NCI-H187 (cell line): ENCODE measurements around the gene PEAK3.
A peak's percentile ranks its signal among the peaks of the same experiment; 100 is the strongest.

ENCODE experiments used
- DNase-seq, 2 experiments: peaks; one replicate each; lab custom pipeline; 2025; lab: John Stamatoyannopoulos, UW

PEAK3 gene

DNA sequence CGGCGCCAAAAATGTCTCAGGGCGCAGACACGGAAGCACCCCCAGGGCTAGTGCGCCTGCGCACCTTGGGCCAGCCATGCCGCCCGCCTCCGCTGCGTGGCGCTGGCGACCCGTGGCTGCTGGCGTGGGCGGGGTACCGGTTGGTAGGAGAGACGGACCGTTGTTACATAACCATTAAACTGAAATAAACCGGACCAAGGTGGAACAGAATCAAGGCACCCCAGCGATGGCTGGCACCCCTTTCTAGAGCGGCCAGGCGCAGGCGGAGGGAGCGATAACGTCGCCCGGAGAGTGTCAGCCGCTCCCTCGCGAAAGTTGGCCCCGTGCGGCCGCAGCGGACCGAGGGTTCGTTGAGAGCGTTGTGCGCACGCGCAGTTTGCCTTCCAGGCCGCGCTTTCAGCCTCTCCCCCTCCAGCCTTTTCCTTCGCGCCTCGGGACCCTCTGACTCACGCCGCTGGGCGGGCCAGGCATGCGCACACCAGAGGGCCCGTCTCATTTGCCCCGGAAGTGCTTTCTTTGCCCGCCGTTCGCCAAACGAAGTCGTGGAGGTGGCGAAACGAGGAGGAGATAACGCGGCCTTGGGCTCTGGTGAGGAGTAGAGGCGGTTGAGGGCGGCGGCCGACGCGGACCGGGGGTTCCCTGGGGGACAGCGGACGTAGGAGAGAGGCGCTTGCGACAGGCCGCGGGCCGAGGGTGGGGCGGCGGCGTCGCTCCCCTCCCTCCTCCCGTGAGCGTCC is 45.5 kb downstream of the PEAK3 start, which contains the start of the genes PLEKHJ1 and SF3A2:
Gene PLEKHJ1, minus strand, starts transcription at position 16 of the 737 bp plus-strand sequence. CDS start 81 bp downstream, outside the sequence.
Gene SF3A2, plus strand, starts transcription at position 511 of the 737 bp plus-strand sequence. CDS start 6,595 bp downstream, outside the sequence.
- peak; percentile 96 to 99 for DNase-seq

DNA sequence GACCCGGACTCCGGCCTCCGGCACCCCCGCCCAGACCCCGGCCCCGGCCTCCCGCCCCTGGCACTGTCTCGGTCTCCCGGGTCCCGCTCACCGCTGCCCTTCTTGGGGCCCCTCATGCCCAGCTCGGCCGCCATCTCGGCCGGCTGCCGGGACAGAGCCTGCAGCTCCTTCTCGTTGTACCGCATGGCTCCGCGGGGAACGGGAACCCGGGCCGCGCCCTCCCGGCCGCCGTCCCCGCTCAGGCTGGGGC is 46.0 kb downstream of the PEAK3 start:
- no peak for DNase-seq

DNA sequence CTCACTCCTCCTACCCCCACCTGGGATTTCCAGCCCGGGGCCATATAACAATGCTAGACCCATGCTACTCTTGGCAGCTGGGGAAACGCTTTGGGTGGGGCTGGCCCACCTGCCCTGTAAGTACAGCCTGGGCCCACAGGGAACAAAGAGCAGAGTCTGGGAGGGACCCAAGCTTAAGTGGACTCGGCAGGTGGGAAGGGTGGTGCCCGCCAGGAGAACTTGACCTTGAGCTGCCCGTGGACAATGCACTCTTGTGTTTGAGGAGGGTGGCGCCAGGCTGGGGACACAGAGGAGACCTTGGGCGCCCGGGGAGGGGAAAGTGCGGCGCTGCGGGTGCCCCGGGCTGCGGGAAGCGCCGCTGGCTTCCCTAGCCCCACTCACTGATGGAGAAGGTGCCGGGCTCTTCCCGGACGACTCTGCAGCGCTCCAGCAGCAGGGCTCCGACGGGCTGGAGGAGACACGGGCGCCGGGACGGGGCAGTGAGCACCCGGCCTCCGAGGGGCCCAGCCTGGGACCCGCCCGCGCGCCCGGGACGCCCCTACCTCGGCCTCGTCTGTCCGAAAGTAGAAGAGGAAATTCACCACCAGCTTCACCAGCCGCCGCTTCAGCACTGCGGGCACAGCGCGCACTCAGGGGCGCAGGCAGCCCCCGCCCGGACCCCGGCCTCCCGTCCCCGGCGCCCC is 46.5 kb downstream of the PEAK3 start:
- peak; percentile 85 to 88 for DNase-seq

- no peak for DNase-seq
These were observed 47.0 kb downstream of the PEAK3 start for GRCh38 chr19:2234996-2235380.

- no peak for DNase-seq
These were observed 48.2 kb downstream of the PEAK3 start for GRCh38 chr19:2233601-2234280.

GRCh38 chr19:2232286-2233151 is 49.5 kb downstream of the PEAK3 start:
- no peak for DNase-seq

DNA sequence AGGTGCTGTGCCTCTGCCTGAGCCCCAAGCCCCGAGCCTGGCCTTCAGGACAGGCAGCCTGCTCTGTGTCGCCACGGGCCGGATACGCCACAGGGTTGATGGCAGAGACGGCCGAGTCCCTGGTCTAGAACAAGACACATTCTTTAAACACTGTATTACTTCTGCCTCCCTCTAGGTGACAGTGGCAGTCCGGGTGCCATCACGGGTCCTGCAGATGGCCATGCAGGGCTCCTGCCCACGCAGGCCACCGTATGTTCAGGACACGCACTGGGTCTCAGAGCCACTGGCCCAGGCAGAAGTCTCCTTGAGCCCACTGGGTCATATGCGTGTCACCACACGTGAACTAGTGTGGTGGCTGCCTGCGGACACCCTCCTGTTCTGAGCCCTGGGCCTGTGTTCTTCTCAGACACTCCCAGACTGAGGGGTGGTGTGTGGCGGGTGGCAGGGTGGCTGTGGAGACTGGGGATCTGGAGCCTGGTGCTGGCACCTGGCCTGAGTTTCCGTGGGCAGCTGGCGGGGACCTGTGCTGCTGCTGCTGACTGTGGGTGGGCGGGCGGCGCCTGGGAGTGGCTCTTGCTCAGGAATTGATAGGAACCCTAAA is 50.3 kb downstream of the PEAK3 start:
- DNase-seq = no peak

GRCh38 chr19:2230807-2231533 is 51.0 kb downstream of the PEAK3 start:
- no peak for DNase-seq

DNA sequence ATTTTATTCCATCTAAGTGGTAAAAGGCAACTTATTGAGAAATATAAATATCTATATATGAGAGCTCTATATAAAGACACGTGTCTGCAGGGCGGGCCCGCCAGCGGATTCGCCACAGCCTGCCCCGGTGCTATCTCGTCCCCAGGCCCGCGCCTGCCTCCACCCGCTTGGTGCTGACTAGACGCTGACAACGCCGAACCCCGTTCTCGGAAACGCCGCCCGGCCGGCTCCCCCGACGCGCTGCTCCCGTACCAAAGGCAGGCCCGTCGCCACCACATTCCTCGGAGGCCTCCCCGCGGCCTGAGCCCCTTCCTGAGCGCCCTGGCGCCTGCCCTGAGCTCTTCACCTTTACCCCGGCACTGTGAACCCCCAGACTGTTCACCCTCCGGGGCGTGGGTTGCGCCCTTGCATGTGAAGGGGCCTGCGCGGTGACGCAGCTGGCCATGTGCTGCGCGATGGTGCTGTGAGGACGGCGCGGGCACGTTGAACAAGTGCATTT is 51.9 kb downstream of the PEAK3 start:
- no peak for DNase-seq

- DNase-seq = no peak
These were observed 52.6 kb downstream of the PEAK3 start for GRCh38 chr19:2229103-2230032.

DNA sequence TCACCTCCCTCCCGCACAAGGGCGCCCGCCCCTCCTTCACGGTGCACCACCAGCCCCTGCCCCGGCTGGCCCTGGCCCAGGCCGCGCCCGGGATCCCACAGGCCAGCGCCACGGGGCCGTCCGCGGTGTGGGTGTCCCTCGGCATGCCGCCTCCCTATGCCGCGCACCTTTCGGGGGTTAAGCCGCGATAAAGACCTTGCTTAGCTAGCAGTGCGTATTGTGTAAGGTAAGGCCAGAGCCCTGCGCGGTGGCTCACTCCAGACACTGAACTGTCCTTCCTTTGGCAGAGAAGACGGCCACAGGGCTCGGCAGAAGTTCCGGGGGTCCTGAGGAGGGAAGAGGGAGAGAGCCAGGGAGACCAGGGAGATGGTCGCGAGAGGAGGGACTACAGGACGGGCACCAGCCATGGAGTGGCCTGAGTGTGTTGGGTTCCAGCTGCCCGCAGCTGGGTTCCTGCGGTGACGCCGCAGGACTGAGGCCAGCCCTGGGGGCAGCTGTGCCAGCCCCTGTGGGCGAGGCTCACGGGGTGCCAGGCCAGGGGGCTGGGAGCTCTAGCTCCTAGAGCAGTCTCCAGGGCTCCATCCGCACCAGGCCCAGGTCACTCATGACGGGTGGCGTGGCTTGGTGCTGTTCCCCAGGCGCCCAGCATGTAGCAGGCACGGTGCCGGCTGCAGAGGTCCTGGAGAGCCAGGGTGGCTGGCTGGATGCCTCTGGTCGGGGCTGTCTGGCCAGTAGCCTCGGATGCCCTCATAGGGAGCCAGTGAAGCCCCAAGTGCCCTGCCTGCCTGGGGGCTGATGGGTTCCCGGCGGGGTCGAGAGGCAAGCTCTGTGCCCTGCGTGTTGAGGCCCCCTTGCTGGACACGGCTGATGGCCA is 53.6 kb downstream of the PEAK3 start:
- DNase-seq = no peak

- DNase-seq = no peak
These were observed 54.4 kb downstream of the PEAK3 start for GRCh38 chr19:2227415-2228156.

- no peak for DNase-seq
These were observed 55.1 kb downstream of the PEAK3 start for GRCh38 chr19:2226840-2227360.

DNA sequence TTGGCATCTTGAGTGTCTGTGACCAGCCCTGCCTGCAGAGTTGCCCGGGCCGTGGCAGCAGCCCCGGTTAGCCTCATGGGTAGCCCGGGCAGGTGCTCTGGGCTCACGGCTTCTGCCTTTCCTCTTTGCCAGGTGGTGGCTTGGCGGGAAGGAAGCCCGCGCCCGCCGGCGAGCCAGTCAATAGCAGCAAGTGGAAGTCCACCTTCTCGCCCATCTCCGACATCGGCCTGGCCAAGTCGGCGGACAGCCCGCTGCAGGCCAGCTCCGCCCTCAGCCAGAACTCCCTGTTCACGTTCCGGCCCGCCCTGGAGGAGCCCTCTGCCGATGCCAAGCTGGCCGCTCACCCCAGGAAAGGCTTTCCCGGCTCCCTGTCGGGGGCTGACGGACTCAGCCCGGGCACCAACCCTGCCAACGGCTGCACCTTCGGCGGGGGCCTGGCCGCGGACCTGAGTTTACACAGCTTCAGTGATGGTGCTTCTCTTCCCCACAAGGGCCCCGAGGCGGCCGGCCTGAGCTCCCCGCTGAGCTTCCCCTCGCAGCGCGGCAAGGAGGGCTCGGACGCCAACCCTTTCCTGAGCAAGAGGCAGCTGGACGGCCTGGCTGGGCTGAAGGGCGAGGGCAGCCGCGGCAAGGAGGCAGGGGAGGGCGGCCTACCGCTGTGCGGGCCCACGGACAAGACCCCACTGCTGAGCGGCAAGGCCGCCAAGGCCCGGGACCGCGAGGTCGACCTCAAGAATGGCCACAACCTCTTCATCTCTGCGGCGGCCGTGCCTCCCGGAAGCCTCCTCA is 55.7 kb downstream of the PEAK3 start:
- no peak for DNase-seq

DNA sequence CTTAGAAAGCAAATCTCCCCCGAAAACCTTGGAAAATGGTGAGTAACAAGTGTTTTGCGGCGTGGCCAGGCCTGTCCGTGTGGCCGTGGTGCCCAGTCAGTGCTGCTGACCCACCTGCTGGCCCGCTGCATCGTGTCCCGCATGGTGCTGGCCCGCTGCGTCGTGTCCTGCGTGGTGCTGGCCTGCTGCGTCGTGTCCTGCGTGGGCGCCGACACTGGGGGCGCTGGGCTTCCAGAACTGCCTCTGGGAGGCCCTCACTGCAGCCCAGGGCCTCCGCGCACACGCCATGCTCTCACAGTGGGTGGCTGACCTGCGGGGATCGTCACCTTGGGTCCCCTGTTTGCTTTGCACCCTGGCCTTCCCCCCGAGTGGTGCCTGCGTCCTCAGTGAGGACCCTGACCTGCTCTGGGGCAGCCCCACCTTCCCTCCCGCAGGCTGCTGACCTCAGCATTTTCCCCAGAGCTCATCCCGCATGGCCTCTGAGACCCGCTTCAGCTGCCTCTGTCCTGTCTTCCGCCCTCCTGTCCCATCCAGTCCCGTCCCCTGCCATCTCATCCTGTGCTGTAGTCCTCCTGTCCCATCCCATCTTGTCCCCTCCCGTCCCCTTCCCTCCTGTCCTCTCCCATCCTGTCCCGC is 56.4 kb downstream of the PEAK3 start:
- no peak for DNase-seq

- no peak for DNase-seq
These were observed 57.1 kb downstream of the PEAK3 start for GRCh38 chr19:2224754-2225349.
